GM21515 (cell line): ENCODE measurements around the gene FITM2.
"Not testable (repeated sequence)": the region's sequence is repeated elsewhere in the genome, so short reads cannot be mapped to it uniquely, and the experiment has no call there.

Experiments
- ATAC-seq: cut with Tn5 transposase; IDR thresholded peaks from one replicate; pipeline ENCODE4 v1.9.1; 2021; ENCODE audit not compliant: unreplicated experiment

The FITM2 gene, protein sequence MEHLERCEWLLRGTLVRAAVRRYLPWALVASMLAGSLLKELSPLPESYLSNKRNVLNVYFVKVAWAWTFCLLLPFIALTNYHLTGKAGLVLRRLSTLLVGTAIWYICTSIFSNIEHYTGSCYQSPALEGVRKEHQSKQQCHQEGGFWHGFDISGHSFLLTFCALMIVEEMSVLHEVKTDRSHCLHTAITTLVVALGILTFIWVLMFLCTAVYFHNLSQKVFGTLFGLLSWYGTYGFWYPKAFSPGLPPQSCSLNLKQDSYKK

DNA sequence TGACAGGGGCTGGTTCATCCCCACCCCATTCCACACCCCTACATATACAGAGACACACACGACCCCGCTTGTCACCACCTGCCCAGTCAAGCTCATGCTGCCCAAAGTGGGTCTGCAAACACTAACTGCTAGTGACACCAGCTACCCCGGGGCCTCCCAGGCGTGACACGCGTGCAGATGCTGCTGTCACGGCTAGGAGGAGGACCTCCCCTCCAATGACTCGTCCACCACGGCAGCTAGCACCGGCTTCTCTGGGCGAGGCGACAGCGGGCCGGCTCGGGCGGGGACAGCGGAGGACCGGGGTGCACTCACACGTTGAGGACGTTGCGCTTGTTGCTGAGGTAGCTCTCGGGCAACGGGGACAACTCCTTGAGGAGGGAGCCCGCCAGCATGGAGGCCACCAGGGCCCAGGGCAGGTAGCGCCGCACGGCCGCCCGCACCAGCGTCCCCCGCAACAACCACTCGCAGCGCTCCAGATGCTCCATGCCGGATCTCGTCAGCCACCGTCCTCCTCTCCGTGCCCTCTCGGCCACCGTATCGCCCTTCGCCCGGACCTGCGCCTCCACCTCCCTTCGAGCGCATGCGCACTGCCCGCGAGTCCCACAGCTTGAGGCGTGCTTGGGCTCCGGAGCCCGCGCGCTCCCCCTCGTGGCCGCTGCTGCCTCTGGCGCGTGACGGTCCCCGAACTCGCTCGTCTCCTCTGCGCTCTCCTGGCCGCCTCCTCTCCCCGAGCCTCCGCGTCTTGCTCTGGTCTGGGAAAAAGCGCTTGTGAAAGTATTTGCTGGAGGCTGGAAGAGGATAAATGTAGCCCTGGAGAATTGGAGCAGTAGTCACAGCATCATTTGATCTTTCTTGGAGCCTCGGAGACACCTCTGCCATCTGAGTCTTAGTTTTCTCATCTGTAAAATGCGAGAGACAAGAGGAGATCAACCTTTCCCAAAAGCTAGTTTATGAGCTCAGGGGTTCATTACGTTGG lies at the start of gene FITM2:
Gene FITM2 (minus strand): TSS at position 539 of the 976 bp plus-strand sequence. CDS start 54 bp downstream, at position 485.
- peak; percentile 88 for ATAC-seq

DNA sequence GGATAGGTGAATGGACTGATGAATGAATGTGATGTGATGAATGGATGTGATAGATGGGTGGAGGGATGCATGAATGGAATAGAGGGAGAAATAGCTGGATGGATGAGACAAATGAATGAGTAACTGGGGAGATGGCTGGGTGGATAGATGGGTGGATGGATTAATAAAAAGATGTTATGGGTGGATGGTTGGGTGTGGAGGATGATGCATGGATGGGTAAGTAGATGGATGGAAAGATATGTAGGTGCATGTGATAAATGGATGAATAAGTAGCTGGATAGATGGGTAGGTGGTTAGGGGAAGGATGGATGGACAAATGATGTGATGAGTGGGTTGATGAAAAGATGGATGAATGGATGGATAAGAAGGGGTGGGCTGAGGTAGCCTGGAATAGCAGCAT lies 49.2 kb upstream of the FITM2 start:
- no peak for ATAC-seq

DNA sequence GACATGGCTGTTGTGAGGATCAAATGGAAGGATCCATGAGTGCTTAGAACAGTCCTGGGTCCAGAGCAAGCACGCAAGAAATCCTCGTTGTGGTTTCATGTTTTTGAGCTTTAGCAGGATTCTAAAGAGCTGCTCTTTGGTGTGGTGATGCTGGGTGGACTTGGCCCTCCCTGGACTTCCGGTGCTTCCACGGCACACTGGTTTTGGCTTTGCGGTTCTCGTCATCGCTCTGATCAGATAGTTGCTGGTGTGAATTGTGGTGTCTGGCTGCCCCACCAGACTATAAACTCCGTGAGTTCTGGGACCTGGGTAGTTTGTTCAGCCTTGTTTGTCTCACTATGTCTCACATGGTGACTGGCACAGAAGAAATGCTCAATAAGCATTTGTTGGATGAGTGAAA lies 47.8 kb upstream of the FITM2 start:
- ATAC-seq: no peak

DNA sequence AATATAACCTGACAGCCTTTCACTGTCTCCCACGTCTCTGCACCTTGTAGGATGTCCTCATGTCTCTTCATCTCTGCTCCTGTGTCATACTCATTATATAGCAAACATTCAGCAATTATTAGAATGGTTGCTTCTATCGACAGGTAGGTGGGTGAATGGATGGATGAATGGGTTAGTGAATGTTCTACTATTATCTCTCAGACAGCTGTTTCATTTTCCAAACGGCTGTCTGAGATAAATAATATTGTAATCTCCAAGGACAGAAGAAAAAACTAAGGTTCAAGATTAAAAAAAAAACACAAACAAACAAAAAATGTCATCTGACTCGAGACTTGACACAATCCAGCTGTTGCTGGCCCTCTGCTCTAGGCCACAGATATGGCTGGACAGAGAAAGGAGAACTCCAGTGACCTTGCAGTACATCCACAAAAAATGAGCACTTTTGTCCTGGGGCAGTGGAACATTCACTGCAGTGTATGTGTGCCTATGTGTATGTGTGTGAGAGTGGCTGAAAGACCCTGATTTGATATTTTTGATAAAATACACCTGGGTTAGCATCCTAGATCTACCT lies 46.6 kb upstream of the FITM2 start:
- ATAC-seq: no peak

DNA sequence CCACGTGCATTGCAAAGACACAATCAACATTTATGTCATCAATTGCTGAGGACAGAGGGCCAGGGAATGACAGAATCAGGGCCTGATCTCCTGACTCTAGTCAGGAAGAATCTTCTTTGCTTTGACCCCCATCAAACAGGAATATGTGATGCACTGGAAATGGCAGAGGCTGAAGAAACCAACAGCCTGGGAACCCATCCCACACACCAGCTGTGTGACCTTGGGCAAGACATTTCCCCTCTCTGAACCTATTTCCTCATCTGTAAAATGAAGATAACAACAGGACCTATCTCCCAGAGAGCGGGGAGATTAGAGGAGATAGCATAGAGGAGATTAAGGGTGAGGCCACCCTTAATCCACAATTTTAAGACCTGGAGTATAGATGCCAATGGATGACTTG lies 46.0 kb upstream of the FITM2 start:
- ATAC-seq: no peak

DNA sequence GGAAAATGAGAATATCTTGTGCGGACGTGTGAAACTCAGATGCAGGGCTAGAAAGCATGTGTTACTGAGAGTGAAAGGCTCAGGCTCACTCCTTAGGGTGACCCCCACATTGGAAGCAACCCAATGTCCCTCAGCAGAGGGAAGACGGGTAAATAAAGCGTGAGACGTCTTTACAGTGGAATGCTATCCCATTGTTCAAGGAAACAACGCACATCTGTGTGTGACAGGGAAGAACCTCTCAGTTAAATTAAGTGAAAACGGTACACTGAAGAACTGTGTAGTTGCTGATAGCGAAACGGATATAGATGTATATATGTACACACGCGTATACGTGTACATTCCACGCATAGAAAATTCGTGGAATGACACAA lies 45.3 kb upstream of the FITM2 start:
- no peak for ATAC-seq

DNA sequence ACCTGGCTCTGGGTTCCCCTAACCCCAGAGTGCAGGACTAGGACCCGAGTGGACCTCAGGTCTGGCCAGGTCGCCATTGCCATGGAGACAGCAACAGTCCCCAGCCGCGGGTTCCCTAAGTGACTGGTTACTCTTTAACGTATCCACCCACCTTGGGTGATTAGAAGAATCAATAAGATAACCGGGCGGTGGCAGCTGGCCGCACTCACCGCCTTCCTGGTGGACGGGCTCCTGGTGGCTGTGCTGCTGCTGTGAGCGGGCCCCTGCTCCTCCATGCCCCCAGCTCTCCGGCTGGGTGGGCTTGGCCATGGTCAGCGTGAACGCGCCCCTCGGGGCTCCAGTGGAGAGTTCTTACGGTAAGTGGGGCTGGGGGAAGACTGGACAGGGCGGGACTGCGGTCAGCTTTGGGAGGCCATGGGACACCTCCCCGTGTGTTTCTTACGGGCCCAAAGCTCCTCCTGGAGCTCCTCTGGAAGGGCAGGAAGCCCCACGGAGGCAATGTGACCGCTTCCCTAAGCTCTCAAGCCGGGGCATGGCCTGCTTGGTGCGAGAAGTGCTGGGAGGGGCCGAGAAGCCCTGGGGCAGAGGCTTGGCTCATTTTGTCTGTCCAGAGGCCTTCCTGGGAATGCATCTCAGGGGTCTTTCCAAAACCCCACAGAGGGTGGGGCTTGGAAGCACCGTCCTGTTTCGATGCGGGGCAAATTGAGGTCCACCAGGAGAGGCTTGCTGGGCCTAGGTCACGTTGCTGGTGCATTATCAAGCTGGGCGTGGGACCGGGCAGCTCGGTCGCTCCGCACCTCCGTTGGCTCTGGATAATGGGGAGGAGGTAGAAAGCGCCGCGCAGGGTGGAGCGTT lies 44.7 kb upstream of the FITM2 start, which contains the start of gene HNF4A:
Gene HNF4A (plus strand): TSS at position 202 of the 855 bp plus-strand sequence. CDS start 106 bp downstream, at position 308.
- ATAC-seq: no peak

DNA sequence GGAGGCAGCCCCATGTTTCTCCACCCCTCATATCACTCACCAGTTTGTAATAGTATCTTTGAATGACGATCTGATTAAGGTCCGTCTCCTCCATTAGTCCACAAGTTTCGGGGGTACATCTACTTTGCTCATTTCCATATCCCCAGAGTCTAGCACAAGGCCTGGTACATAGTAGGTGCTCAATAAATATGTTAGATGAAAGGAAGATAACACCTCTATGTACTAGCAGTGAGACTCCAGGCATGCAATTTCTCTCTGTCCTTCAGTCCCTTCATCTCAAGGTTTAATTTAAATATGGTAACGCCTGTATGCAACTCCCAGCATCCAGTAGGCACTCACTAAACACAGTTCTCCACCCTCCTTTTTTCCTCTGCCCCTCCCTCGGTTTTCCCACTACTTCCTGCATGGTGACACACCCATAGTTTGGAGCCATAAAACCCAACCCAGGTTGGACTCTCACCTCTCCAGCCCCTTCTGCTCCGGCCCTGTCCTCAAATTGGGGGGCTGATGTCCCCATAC lies 44.0 kb upstream of the FITM2 start:
- no peak for ATAC-seq

DNA sequence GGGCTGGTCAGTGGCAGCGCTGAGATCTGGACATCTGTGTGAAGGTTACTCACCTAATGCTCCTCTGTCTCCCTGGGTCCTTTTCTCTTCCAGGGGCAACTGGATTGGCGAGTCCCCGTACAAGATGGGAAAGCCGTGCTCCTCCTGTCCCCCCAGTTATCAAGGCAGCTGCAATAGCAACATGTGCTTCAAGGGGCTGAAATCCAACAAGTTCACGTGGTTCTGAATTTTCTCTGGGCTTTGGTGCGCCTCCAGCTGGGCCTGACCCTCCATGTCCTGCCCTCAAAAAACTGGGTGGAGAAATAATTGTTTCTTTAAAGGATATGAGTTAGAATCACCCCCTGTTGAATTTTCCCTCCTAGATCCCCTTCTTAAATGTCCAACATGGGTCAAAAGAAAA lies 39.6 kb upstream of the FITM2 start:
- ATAC-seq: no peak

DNA sequence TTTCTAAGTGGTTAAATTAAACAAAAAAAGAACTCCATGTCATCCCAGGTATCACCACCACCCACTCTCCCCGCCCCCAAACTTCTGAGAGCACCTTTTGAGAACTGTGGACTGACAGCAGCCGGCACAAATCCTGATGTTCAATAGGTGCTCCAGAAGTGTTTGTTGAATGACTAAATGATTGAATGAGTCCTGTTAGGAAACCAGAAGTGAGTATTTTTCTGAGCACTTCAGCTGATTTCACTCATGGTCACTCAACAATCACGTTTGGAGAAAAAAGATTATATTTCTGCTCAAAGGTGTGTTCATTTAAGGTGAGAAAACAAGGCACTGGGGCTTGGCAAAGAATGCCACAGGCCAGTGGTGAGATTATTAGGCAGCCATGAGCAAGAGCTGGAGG lies 38.3 kb upstream of the FITM2 start:
- no peak for ATAC-seq

DNA sequence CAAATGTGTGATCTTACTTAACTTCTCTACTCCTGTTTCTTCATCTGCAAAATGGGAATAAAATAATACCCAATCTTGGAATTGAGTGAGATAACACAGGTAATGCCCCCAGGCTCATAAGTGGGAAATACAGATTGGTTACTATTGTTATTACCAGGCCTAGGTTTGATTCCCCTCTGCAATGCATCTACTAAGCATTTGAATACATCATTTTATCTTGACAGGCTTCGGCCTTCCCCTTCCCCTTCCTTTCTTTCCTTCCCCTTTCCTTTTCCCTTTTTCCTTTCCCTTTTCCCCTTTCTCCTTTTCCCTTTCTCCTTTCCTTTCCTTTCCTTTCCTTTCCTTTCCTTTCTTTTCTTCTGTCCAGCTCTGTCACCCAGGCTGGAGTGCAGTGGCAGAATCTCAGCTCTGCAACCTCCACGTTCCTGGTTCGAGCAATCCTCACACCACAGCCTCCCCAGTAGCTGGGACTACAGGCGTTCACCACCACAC lies 37.2 kb upstream of the FITM2 start:
- ATAC-seq: no peak

DNA sequence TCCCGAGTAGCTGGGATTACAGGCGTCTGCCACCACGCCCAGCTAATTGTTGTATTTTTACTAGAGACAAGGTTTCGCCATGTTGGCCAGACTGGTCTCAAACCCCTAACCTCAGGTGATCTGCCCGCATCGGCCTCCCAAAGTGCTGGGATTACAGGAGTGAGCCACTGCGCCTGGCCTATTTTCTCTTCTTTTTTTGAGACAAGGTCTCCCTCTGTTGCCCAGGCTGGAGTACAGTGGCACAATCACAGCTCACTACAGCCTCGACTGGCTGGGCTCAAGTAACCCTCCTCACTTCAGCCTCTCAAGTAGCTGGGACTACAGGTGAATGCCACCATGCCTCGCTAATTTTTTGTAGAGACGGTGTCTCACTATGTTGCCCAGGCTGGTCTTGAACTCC lies 34.9 kb upstream of the FITM2 start:
- ATAC-seq: not testable (repeated sequence)

DNA sequence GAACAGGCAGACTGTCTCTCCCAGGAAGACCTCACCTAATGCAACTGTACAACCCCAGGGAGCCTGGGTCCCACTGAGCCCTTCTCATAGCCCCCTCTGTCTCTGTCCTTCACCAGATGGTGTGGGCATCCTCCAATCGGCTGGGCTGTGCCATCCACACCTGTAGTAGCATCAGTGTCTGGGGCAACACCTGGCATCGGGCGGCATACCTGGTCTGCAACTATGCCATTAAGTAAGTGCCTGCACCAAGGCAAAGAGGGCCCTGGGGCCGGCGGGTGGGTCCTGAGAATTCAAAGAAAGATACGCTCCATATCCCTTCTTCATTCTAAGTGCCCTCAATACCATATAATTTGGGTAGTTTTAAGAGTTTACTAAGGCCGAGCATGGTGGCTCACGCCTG lies 34.1 kb upstream of the FITM2 start:
- ATAC-seq: no peak

DNA sequence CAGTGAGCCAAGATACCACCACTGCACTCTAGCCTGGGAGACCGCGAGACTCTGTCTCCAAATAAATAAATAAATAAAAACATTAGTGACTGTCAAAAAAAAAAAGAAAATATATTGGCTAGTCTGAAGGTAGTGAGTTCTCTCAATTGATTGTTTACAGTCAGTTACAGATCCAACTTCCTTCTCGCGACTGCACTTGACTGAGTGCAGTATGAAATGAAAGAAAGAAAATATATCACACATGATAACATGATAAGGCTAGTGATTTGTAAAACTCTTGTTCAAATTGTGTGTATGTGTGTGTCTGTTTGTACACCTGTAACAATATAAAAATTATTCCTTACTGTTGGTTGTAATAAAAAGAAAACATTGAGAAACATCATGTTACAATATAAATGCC lies 33.7 kb upstream of the FITM2 start:
- ATAC-seq: no peak

DNA sequence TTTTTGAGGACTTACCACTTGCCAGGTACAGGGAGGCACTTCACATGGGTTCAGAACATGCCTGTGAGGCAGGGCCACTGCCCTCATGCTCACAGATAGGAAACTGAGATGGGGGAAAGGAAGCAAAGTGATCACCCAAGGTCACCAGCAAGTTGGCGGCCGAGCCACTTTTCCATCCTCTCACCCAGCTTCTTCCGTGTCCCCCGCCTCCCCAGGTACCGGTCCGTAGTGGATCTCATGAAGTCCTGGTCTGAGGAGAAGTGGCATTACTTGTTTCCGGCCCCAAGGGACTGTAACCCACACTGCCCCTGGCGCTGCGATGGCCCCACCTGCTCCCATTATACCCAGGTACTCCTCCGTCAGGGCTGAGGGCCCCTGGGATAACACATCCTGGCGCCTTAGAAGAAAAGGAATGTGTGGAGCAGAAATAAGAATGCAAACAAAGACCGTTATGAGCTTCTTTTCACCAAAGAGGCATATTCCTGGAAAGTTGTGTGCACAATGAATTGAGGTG lies 32.2 kb upstream of the FITM2 start:
- no peak for ATAC-seq

DNA sequence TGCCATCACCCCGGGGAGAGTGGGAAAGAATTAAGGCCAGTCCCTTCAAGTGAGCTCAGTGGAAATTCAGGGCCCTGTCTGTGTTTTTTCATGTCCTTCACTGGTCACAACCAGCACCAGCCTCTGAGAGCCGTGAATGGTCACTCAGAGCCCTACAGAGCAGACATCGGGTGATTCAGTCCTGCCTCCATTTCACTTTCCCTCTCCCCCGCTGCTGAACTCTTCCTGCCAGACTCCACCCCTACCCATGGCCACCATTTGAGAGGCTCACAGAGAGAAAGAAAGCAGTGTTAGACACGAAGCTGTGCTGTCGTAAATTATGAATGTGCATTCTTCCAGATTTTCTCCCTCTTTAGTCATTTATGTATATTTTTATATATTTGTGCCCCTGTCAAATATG lies 31.2 kb upstream of the FITM2 start:
- no peak for ATAC-seq

DNA sequence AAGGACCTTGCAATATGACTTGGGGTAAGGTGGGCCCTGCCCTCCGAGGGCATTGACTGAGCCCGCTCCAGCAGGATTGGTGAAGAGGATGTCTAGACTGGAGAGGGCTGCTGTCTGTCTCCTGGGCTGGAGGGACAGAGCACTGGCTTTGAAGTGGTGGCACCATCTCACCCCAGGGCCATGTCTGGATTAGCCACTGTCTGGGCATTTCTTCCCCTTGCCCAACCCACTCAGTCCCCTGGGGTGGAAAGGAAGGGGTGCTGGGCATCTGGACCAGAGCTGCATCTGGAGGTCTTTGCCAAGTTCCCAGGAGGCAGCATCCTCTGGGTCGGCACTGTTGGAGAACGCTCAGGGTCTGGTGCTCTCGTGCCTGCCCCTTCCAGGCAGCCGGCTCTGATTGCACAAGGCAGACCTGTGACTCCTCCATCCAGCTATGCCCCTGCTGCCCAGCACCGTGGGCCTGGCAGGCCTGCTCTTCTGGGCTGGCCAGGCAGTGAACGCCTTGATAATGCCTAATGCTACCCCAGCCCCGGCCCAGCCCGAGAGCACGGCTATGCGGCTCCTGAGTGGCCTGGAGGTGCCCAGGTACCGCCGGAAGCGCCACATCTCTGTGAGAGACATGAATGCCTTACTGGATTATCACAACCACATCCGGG lies 25.9 kb upstream of the FITM2 start, which contains the start of gene R3HDML:
Gene R3HDML (plus strand): TSS at position 319 of the 656 bp plus-strand sequence. CDS start 115 bp downstream, at position 434.
- ATAC-seq: no peak

DNA sequence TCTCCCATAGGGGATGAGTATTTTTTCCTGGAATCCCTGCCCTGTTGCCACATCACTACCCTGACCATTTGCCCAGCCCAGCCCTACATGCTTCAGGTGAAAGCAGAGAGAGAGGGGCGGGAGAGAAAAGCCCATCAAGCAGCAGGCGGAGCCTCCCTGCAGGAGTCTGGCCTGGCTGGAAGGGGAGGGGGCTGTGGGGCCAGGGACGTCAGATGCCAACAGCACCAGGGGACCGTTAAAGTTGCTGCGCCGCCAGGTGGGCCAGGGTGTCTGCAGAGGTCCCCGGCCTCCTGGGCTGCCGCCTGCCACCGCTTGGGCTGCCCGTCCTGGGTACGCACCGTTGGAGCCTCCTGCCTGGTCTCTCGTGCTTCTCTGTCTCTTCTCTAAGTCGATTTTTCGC lies 25.1 kb upstream of the FITM2 start:
- no peak for ATAC-seq

DNA sequence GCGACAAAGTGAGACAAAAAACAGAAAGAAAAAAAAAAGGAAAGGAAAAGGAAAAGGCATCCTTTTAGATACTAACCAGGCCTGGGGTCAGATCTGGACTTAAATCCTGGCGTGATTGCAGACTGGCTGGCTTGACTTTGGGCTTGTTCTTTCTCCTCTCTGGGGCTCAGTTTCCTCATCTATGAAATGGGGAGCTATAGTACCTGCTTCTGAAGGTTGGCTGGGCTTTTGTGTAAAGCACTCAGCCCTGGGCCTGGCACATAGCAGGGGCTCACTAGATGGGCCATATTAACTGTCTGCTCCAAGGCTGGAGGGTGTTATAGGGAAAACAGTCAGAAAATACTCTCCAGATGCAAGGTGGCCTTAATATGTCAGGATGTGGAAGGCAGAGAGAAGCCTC lies 24.7 kb upstream of the FITM2 start:
- ATAC-seq: no peak

DNA sequence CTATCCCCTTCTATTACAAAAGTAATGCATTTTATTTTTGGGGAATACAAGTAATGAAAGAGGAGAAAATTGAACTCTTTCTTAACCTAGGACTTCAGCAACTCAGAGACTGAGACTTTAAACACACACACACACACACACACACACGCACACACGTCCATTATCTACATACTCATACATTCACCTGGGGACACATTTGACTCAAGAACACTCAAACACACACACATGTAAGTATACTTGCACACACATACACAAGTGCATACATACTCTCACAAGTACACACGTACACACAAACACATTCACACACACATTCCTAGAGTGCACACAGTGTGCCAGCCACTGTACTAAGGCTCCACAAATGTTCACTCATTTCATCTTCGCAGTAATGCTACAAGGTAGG lies 23.7 kb upstream of the FITM2 start:
- ATAC-seq: no peak
